SKM-1 treated with dmso at 0.1 percent for 144 hours (cell line): ENCODE results near the gene RAC2.

Experiments
- DNase-seq: peaks from one replicate; lab custom pipeline; 2025; ENCODE audit not compliant: unreplicated experiment; lab: John Stamatoyannopoulos, UW

Gene RAC2

DNA sequence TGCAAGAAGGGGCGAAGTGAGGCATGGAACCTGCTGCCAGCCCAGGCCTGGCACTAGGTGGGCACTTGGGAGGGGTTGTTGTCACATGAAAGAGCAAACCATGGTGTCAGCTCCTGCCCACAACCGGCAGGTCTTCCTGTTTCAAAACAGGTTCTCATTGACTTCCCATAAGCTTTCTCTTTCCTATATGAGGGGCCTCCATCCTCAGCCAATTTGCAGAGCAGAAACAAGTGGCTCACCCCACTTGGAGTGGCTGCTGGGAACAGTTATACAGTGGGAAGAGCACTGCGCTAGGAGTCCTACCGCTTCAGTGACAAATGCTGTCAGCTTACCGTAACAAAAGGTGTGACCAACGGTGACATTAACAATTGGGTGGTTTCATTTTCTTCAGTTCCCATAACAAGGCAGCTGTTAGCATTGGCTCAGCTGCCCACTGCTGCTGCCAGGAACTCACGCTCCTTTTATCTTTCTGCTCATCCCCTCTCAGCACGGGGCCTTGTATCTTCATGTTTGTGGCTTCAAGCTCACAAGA lies 21.6 kb downstream of the RAC2 start:
- peak; percentile 30 for DNase-seq

- no peak for DNase-seq
These were observed 22.4 kb downstream of the RAC2 start for GRCh38 chr22:37221424-37222333.

DNA sequence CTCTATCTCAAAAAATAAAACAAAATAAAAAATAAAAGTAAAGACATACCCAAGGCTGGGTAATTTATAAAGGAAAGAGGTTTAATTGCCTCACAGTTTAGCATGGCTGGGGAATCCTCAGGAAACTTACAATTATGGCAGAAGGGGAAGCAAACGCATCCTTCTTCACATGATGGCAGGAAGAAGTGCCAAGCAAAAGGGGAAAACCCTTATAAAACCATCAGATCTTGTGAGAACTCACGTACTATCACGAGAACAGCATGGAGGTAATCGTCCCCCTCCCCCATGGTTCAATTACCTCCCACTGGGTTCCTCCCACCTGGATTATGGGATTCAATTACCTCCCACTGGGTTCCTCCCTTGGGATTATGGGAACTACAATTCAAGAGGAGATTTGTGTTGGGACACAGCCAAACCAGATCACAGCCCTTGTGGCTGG lies 23.5 kb downstream of the RAC2 start:
- no peak for DNase-seq

DNA sequence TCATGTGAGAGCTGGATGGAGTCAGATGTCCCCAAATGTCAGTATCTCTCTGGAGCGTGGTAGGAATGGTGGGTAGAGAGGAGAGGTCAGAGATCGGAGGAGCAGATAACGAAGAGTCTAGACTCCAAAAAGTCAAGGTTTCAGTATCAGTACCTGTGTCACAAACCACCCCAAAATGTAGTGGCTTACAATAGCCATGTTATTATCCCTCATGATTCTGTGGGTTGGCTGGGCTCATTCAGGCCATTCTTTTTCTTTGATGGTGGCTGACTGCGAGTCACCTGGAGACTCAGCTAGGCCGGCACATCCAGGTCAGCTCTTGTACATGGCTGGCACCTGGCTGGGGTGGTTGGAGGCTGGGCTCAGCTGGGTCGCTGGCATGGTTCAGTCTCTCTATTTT lies 24.5 kb downstream of the RAC2 start:
- DNase-seq: no peak

DNA sequence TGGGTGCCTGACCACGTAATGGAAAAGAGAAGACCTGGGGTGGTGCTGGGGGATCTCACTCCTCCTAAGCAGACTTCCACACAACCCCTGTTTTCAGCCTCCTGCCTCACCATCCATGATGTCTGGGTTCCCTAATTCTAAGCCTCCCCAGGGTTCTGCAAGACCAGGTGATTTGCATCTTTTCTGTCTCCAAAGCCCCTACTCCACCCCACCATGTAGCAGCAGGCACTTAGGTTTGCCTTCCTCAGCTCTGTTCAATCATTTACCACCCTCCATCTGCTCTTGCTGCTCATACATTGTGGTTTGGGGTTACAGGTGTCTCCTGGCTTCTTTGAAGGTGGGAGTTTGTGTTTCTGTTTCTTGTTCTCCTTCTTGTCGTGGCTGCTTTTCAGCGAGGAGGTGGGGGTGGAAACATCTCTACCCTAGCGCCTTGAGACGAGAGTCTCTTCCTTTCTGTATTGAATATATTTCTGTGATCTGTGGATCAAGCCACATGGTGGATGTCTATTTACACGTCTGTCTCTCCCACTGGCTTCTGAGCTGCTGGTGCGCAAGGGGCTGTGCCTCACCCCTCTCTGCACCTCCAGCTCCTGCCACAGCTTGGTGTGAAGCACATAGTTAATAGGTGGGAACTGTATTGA lies 25.2 kb downstream of the RAC2 start:
- DNase-seq: no peak

GRCh38 chr22:37218399-37218770 lies 25.7 kb downstream of the RAC2 start:
- no peak for DNase-seq

- DNase-seq: no peak
These were observed 28.2 kb downstream of the RAC2 start for GRCh38 chr22:37215890-37216289.

GRCh38 chr22:37214731-37215030 lies 29.4 kb downstream of the RAC2 start:
- DNase-seq: no peak

DNA sequence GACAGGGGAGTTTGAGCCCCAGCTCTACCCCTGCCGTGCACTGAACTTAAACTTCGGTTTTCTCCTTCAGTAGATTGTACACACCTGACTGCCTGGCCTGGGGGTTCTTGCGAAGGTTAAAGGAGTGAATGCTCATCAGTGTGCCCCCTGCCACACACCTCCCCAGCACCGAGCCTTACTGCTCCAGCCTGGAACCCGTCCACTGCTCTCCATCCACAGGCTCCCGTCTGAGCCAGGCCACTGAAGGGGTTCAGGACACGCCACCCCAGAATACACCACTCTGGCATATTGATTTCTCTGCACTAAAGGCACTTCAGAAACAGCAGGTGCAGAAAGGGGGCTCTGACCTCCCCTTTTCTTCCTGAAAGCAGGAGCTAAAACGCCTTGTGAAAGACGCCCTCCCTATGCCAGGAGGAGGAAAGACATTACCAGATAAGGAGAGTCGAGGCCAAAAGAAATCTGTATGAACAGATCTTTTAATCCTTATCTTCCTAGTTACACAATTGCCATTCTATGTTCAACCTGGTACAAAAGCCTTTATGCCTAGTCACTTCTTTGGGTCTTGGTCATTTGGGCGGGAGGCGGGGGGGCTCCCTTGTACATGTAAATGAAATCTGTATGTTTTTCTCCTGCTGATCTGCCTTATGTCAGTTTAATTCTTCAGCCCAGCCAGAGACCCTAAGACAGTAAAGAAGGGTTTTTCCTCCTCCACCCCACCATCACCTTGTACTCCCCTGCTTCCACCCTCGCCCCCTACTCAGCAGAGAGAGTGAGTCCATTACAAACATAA lies 29.9 kb downstream of the RAC2 start:
- DNase-seq: no peak

DNA sequence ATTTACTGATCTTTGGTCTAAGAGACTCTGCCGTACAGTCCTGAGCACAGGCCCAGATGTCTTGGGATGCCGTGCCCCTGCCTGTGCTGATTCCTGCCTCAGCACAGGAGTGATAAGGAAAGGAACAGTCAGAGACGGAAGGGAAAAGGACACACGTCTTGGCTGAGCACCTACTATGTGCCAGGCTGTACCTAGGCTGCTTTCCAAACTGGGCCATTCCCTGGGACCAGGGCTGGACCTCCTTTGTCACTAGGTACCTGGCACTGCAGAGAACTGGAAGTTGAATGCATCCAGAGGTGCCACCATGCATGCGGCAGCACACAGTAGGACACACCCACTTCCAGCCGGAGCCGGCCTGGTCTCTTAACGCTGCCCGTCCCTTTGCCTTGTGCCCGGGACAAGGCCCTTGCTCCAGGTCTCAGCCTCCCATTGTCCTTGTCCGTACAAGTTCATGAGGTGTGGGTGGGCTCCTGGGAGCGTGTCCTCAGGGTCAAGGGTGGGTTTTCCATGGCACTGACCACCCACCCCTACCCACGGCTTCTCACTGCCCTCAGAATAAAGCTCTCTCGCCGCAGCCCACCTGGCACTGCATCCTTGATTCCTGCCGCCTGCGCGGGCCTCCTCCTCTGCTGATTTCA lies 30.7 kb downstream of the RAC2 start:
- DNase-seq: no peak

DNA sequence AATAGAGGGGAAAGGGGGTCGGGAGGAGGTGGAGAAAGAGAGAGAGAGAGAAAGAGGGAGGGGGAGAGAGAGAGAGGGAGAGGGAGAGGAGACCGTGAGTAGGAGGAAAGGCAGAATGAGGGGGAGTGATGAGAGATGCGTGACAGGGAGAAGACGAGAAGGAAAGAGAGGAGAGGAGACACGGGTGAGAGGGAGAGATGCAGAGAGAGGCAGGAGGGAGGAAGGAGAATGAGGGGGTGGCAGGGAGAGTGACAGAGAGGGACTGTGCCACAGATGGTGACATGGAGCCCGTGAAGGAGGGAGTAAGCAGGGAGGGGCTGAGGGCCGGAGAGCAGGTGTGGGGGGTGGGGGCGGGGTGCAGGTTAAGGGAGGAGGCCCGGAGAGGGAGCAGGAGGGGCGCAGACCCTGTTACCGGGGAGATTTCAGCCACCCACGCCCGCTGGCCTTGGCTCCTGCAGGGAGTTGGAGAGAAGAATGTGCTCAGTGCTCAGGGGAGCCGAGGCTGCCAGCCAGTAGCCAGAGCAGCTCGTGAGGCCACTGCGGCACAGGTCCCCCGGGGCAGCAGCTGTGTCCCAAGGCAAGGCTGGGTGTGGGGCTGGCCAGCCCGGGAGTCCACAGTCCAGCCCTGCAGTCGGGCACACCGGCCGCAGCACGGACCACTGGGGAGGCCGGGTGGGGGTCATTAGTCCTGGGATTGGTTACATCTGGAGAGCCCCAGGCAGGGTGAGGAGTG lies 31.7 kb downstream of the RAC2 start, which contains the start of gene SSTR3:
SSTR3 (minus strand) TSS at position 304 of the 733 bp plus-strand sequence. CDS start 4,674 bp downstream, outside the sequence.
- no peak for DNase-seq

DNA sequence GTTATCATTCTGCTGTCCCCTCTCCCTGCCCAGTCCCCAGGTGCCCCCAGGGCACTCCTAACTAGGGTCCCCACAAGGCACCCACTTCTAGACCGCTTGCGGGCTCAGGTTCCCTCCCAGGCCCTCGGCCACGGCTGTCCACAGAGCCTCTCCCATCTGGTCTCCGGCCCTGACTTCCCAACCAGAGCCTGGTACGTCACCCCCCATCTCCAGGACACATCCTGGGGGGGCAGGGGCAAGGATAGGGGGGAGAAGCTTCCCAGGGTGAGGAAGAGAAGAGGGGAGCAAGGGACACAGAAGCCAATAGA lies 32.2 kb downstream of the RAC2 start:
- DNase-seq: no peak

GRCh38 chr22:37211075-37211865 lies 32.8 kb downstream of the RAC2 start:
- DNase-seq: no peak

GRCh38 chr22:37210041-37210803 lies 33.8 kb downstream of the RAC2 start:
- DNase-seq: no peak

DNA sequence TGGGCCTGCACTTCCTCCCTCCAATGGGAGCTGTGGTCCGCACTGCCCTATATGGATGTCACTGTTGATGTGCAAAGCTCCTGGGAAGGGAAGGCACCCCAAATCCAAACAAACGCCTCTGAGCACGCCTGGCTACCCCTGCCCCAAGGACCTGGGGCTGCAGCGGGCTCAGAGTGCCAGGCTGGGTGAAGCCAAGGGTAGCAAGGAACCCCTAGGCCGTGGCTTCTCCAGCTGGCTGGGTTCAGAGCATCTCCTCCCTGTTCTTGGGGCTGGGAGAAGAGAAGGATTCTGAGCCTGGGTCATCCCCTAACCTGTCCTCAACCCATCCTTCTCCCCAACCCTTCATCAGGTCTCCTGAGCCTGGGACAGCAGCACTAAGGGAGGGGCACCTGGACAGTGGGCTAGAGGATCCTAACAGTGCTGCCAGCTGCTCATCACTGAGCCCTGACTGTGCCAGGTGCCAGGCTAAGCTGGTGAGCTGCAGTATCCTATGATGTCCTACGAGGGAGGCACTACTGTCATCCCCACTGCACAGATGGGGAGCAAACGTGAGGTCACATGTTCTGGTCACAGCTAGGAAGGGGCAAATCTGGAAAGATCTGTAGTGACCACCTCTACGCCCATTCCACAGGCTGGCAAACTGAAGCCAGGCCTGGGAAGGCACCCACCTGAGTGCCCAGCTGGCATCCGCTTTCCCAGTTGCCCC lies 34.8 kb downstream of the RAC2 start:
- no peak for DNase-seq

DNA sequence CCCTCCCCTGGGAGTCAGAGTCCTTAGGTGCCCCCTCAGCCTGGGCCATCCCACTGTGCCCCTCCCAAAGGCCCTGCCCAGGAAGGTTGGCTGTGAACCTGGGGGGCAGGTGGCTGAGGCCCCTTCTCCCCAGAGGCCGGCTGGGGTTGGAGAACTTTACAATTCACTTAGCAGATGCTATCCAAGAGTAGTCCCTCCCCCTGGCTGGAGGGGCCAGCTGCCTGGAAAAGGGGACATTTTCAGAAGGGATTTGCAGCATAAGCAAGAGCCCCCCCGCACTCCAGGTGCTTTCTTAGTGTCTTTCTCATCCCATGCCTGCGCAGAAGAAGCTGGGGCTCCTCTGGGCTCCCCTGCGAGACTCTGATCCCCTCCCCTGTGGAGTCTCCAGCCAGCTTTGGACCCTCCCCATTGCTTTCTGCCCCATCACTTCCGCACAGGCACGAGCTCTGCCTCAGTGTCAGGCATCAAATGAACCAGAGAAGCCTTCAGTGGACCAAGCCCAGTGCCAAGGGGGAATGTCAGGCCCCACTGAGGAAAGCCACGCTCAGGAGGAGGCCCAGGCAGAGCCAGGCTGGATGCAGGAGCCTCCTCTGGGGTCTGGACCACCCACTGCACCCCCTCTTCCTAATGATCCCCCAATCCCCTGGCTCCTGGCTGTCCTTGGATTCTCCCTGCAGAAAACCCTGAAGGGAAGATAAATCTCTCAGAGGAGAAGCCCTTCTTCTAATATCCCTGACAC lies 35.5 kb downstream of the RAC2 start:
- DNase-seq: no peak

DNA sequence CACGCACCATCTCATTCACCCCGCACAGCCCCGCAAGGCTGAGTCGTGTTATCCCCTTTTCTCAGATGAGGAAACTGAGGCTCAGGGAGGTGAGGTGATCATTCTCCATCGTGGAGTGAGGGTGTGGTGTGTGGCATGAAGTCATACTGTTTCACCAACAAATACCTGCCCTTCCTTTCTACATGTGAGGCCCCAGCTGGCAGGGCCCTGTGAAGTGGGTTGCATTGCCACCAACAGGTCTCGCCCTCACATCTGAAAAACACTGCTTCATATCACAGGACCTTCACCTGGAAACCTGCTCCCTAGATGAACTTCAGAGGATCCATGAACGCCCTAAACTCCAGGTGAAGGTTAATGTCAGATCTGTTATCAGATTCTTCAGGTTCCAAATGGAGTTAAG lies 36.1 kb downstream of the RAC2 start:
- DNase-seq: no peak
